Measurements from ENCODE around the gene MAP7D2. TPM values are rescaled to one million over a fixed set of nuclear protein-coding genes. Genes with fewer than 3 reads are reported as not detected.

Gene MAP7D2
- total RNA-seq, 1 experiment from 2014 or later: 45.4 TPM

- Histone ChIP-seq H3K4me1 (no peaks in the 10 kb centered on the region), H3K9me3 (no peaks in the 10 kb centered on the region), H3K36me3 (ENCODE audit: control insufficient read depth, insufficient read depth, low read length) (no peaks in the 10 kb centered on the region), H3K27me3 (replicated peaks; ENCODE audit: control insufficient read depth, insufficient read depth, low read length) (no peaks in the 10 kb centered on the region), H3K4me3 (ENCODE audit: low read depth, low read length) (no peak overlapping the region)
- ChIA-PET POLR2A (no interaction called here), CTCF (no interaction called here)
- DNase-seq: peak in 1 of 2 experiments; percentile 38
- intact Hi-C loops (cut with micrococcal nuclease; ENCODE audit: unreplicated experiment): no loop called here
- Mint-ChIP-seq H3K9me3 (ENCODE audit: unreplicated experiment) (no peaks in the 10 kb centered on the region), H3K4me1 (ENCODE audit: low read depth, unreplicated experiment) (peaks cover 10% of the 10 kb centered on the region), H3K4me3 (ENCODE audit: unreplicated experiment) (no peak overlapping the region), H3K27me3 (ENCODE audit: insufficient read depth, unreplicated experiment) (no peaks in the 10 kb centered on the region), H3K27ac (ENCODE audit: unreplicated experiment) (no peak overlapping the region), H3K36me3 (ENCODE audit: insufficient read depth, unreplicated experiment) (peaks cover 4% of the 10 kb centered on the region)
- BruUV-seq (replicated peaks): no TSS peak
- TF ChIP-seq CTCF (IDR thresholded peaks at IDR 0.05; ENCODE audit: insufficient read depth in 1 of 2, low read depth in 1 of 2, low read length in 1 of 2, severe bottlenecking in 1 of 2, unreplicated experiment in 1 of 2): no peak
Observed at GRCh38 chrX:19968276-19968675, 148.4 kb downstream of the MAP7D2 start.

- H3K4me1 Mint-ChIP-seq (ENCODE audit: low read depth, unreplicated experiment): peaks cover 10% of the 10 kb centered on the region
- H3K9me3 Mint-ChIP-seq (ENCODE audit: unreplicated experiment): no peaks in the 10 kb centered on the region
- no peaks in the 10 kb centered on the region for H3K36me3 ChIP-seq (ENCODE audit: control insufficient read depth, insufficient read depth, low read length)
- no peaks in the 10 kb centered on the region for H3K4me1 ChIP-seq
- ChIA-PET CTCF (no interaction called here), POLR2A (no interaction called here)
- TF ChIP-seq CTCF (IDR thresholded peaks at IDR 0.05; ENCODE audit: insufficient read depth in 1 of 2, low read depth in 1 of 2, low read length in 1 of 2, severe bottlenecking in 1 of 2, unreplicated experiment in 1 of 2): no peak
- H3K27me3 ChIP-seq (replicated peaks; ENCODE audit: control insufficient read depth, insufficient read depth, low read length): no peaks in the 10 kb centered on the region
- peaks cover 4% of the 10 kb centered on the region for H3K36me3 Mint-ChIP-seq (ENCODE audit: insufficient read depth, unreplicated experiment)
- no peaks in the 10 kb centered on the region for H3K9me3 ChIP-seq
- no peak for DNase-seq
- H3K4me3 ChIP-seq (ENCODE audit: low read depth, low read length): no peak overlapping the region
- no peaks in the 10 kb centered on the region for H3K27me3 Mint-ChIP-seq (ENCODE audit: insufficient read depth, unreplicated experiment)
- intact Hi-C loops (cut with micrococcal nuclease; ENCODE audit: unreplicated experiment): no loop called here
- TSS peak; percentile 53 for BruUV-seq (replicated peaks)
- no peak overlapping the region for H3K4me3 Mint-ChIP-seq (ENCODE audit: unreplicated experiment)
- no peak overlapping the region for H3K27ac Mint-ChIP-seq (ENCODE audit: unreplicated experiment)
Observed at GRCh38 chrX:19966056-19966455, 150.7 kb downstream of the MAP7D2 start.

GRCh38 chrX:19964017-19964710 lies 152.5 kb downstream of the MAP7D2 start:
- Histone ChIP-seq H3K27me3 (replicated peaks; ENCODE audit: control insufficient read depth, insufficient read depth, low read length) (no peaks in the 10 kb centered on the region), H3K36me3 (ENCODE audit: control insufficient read depth, insufficient read depth, low read length) (no peaks in the 10 kb centered on the region), H3K4me1 (no peaks in the 10 kb centered on the region), H3K4me3 (ENCODE audit: low read depth, low read length) (no peak overlapping the region), H3K9me3 (no peaks in the 10 kb centered on the region)
- H3K36me3 Mint-ChIP-seq (ENCODE audit: insufficient read depth, unreplicated experiment): no peaks in the 10 kb centered on the region
- BruUV-seq (replicated peaks): no TSS peak
- no peak for DNase-seq
- H3K4me3 Mint-ChIP-seq (ENCODE audit: unreplicated experiment): no peak overlapping the region
- TF ChIP-seq CTCF (IDR thresholded peaks at IDR 0.05; ENCODE audit: insufficient read depth in 1 of 2, low read depth in 1 of 2, low read length in 1 of 2, severe bottlenecking in 1 of 2, unreplicated experiment in 1 of 2): no peak
- CTCF ChIA-PET: no interaction called here
- H3K27ac Mint-ChIP-seq (ENCODE audit: unreplicated experiment): no peak overlapping the region
- POLR2A ChIA-PET: no interaction called here
- peaks cover 11% of the 10 kb centered on the region for H3K4me1 Mint-ChIP-seq (ENCODE audit: low read depth, unreplicated experiment)
- H3K27me3 Mint-ChIP-seq (ENCODE audit: insufficient read depth, unreplicated experiment): no peaks in the 10 kb centered on the region
- intact Hi-C loops (cut with micrococcal nuclease; ENCODE audit: unreplicated experiment): no loop called here
- no peaks in the 10 kb centered on the region for H3K9me3 Mint-ChIP-seq (ENCODE audit: unreplicated experiment)
